K562 (cell line): ENCODE results near the gene SEC14L2. TPM values are rescaled to one million over a fixed set of nuclear protein-coding genes. Genes with fewer than 3 reads are reported as not detected.
A peak's percentile ranks its signal among the peaks of the same experiment; 100 is the strongest.

ENCODE experiments used
- CBFB ChIP-seq: sonication (generic); formaldehyde crosslinking; IDR thresholded peaks from 2 replicates; pipeline ENCODE4 v1.4.0; 2020; ENCODE audit warnings: mild to moderate bottlenecking, missing genetic modification reagents
- RAD21 ChIP-seq, 2 experiments: fragments of 250-450 bp in 1 of 2; fragments of 450-650 bp in 1 of 2; sonication (Bioruptor Pico) in 1 of 2; formaldehyde crosslinking in 1 of 2; IDR thresholded peaks in 1 of 2; conservative IDR thresholded peaks in 1 of 2; 2 replicates each; pipeline versions ENCODE4 v1.4.0 to v1.8.0; 2020 to 2022; ENCODE audit warnings: mild to moderate bottlenecking in 2 of 2, moderate library complexity in 1 of 2
- RBM22 ChIP-seq: fragments of 200-400 bp; formaldehyde crosslinking; IDR thresholded peaks from 2 replicates; pipeline ENCODE4 v1.6.1; 2018; ENCODE audit warnings: low read length, low read depth; ENCODE audit not compliant: poor library complexity, severe bottlenecking
- RFX5 ChIP-seq: IDR thresholded peaks from 2 replicates; pipeline ENCODE4 v1.6.1; 2011; ENCODE audit warnings: low read depth, mild to moderate bottlenecking, improper control_type of control experiment, low read length
- SMARCB1 ChIP-seq: IDR thresholded peaks from 2 replicates; pipeline ENCODE4 v1.6.1; 2011; ENCODE audit warnings: improper control_type of control experiment, low read depth; ENCODE audit not compliant: insufficient read length
- ZBTB7A ChIP-seq: IDR thresholded peaks from 2 replicates; pipeline ENCODE4 v1.6.1; 2011; ENCODE audit warnings: low read depth, mild to moderate bottlenecking, low read length, moderate library complexity, borderline replicate concordance; ENCODE audit not compliant: control insufficient read depth
- ZFP36 ChIP-seq: fragments of 150-350 bp; IDR thresholded peaks from 2 replicates; pipeline ENCODE4 v1.6.1; 2018; ENCODE audit warnings: low read length, low read depth; ENCODE audit not compliant: partially characterized antibody
- ZNF316 ChIP-seq: fragments of 450-650 bp; IDR thresholded peaks from 2 replicates; pipeline ENCODE4 v1.6.1; 2016
- ZNF347 ChIP-seq: fragments of 450-650 bp; formaldehyde crosslinking; IDR thresholded peaks from 2 replicates; pipeline ENCODE4 v1.4.0; 2020; ENCODE audit warnings: low read depth, mild to moderate bottlenecking, moderate library complexity
- ZNF408 ChIP-seq: fragments of 250-450 bp; sonication (Bioruptor Pico); IDR thresholded peaks from 2 replicates; pipeline ENCODE4 v1.4.0; 2020; ENCODE audit warnings: low read depth, mild to moderate bottlenecking, moderate library complexity
- polyA plus RNA-seq, 8 experiments: library from polyadenylated mRNA; depleted of rRNA in 4 of 8; stranded (reverse) in 5 of 8; unstranded in 3 of 8; fragments of >200 nt; fragmentation: Nextera tagmentation in 2 of 8; fragmentation: Illumina TruSeq in 1 of 8; extraction: Ambion mirVana in 2 of 8; extraction: Trizol in 1 of 8; gene quantifications; 2 replicates each; pipeline versions ENCODE4 v1.2.1 to v1.2.3, GENCODE V29; 2011 to 2014; ENCODE audit warnings: inconsistent platforms in 1 of 8, missing spikeins in 1 of 8
- total RNA-seq, 7 experiments: library from RNA; depleted of rRNA in 6 of 7; stranded (reverse); fragments of >200 nt in 6 of 7; fragmentation: Illumina TruSeq in 2 of 7; extraction: Trizol in 2 of 7; gene quantifications; 2 replicates each; pipeline versions ENCODE4 v1.2.1 to v1.2.3, GENCODE V29; 2011 to 2021; ENCODE audit warnings: low replicate concordance in 1 of 7
- TF ChIP-seq, protein P1 (sequence below), 3 experiments: fragments of 200-800 bp in 1 of 3; fragments of 250-450 bp in 1 of 3; fragments of 450-650 bp in 1 of 3; sonication (Bioruptor Pico) in 1 of 3; sonication (Bioruptor generic) in 1 of 3; formaldehyde crosslinking in 1 of 3; IDR thresholded peaks; 2 replicates each; pipeline versions ENCODE4 v1.6.1 to v1.8.0; 2016 to 2022; ENCODE audit warnings: mild to moderate bottlenecking in 2 of 3, missing genetic modification characterization in 2 of 3, missing compliant biosample characterization in 1 of 3, moderate library complexity in 1 of 3
- TF ChIP-seq, protein P2 (sequence below): sonication (generic); formaldehyde crosslinking; IDR thresholded peaks from 2 replicates; pipeline ENCODE4 v1.9.0; 2022; ENCODE audit warnings: mild to moderate bottlenecking, missing genetic modification reagents
- TF ChIP-seq, protein P3 (sequence below): fragments of 450-650 bp; IDR thresholded peaks from 2 replicates; pipeline ENCODE4 v1.6.1; 2016; ENCODE audit warnings: borderline replicate concordance
- TF ChIP-seq, protein P4 (sequence below): fragments of 250-450 bp; sonication (Bioruptor Pico); IDR thresholded peaks from 2 replicates; pipeline ENCODE4 v1.5.1; 2021; ENCODE audit warnings: mild to moderate bottlenecking

Gene SEC14L2
- total and polyA plus RNA-seq, 9 of the 15 experiments (the other 6 are each of a cell fraction or from before 2014, with no cell fraction given): 0.03 to 0.17 (median 0.10) TPM

DNA sequence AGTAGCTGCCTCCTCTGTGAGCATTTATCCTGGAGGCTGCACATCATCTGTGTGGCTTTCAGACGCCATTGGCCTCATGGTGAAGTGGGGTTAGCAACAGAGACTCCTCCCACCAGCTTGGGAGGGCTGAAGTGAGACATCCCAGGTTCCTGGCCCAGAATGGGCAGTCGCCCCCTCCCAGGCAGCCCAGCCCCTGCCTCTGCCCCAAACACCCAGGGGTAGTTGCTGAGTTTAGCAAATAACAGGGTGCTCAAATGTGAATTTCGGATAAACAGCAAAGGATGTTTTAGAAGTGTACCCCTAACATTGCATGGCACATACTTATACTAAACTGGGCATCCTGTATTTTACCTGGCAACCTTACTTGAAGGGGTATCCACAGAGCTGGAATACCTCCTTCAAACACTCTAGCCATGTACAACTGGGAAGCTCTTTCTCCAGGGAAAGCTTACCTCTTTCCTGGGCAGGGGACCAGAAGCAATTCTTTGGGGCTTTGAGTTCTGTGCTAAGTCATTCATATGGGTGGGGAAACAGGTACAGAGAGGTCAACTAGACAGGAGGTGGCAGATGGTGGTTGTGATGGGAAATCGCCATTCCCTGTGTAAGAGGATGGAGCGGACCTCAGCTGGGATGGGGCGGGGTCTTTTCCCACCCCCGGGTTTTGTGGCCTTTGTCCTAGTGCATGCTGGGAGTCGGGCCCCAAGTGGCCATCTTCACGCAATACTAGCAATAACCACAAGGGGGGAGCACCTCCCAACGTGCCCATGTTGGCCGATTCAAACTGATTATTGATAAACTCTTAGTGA lies 48.0 kb downstream of the SEC14L2 start (continued):
- TF ChIP-seq, protein P1, sequence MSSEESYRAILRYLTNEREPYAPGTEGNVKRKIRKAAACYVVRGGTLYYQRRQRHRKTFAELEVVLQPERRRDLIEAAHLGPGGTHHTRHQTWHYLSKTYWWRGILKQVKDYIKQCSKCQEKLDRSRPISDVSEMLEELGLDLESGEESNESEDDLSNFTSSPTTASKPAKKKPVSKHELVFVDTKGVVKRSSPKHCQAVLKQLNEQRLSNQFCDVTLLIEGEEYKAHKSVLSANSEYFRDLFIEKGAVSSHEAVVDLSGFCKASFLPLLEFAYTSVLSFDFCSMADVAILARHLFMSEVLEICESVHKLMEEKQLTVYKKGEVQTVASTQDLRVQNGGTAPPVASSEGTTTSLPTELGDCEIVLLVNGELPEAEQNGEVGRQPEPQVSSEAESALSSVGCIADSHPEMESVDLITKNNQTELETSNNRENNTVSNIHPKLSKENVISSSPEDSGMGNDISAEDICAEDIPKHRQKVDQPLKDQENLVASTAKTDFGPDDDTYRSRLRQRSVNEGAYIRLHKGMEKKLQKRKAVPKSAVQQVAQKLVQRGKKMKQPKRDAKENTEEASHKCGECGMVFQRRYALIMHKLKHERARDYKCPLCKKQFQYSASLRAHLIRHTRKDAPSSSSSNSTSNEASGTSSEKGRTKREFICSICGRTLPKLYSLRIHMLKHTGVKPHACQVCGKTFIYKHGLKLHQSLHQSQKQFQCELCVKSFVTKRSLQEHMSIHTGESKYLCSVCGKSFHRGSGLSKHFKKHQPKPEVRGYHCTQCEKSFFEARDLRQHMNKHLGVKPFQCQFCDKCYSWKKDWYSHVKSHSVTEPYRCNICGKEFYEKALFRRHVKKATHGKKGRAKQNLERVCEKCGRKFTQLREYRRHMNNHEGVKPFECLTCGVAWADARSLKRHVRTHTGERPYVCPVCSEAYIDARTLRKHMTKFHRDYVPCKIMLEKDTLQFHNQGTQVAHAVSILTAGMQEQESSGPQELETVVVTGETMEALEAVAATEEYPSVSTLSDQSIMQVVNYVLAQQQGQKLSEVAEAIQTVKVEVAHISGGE (CRISPR knock-in tag; IDR thresholded peaks at IDR 0.05): no peak
- TF ChIP-seq RAD21 (CRISPR knock-in tag; conservative IDR thresholded peaks at IDR 0.05 in 1 of 2, IDR thresholded peaks at IDR 0.05 in 1 of 2) (peak; percentile 40 to 72), ZNF347 (CRISPR knock-in tag) (no peak), ZFP36 (peak; percentile 24), ZBTB7A (peak; percentile 90), RBM22 (no peak), CBFB (CRISPR knock-in tag) (no peak), ZNF408 (CRISPR knock-in tag) (no peak), ZNF316 (peak; percentile 29; the same call in 1 of the 2 replicates), RFX5 (no peak), SMARCB1 (no peak)
- TF ChIP-seq, protein P2, sequence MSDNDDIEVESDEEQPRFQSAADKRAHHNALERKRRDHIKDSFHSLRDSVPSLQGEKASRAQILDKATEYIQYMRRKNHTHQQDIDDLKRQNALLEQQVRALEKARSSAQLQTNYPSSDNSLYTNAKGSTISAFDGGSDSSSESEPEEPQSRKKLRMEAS (CRISPR knock-in tag): no peak
- TF ChIP-seq, protein P3, sequence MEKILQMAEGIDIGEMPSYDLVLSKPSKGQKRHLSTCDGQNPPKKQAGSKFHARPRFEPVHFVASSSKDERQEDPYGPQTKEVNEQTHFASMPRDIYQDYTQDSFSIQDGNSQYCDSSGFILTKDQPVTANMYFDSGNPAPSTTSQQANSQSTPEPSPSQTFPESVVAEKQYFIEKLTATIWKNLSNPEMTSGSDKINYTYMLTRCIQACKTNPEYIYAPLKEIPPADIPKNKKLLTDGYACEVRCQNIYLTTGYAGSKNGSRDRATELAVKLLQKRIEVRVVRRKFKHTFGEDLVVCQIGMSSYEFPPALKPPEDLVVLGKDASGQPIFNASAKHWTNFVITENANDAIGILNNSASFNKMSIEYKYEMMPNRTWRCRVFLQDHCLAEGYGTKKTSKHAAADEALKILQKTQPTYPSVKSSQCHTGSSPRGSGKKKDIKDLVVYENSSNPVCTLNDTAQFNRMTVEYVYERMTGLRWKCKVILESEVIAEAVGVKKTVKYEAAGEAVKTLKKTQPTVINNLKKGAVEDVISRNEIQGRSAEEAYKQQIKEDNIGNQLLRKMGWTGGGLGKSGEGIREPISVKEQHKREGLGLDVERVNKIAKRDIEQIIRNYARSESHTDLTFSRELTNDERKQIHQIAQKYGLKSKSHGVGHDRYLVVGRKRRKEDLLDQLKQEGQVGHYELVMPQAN: no peak
- TF ChIP-seq, protein P4, sequence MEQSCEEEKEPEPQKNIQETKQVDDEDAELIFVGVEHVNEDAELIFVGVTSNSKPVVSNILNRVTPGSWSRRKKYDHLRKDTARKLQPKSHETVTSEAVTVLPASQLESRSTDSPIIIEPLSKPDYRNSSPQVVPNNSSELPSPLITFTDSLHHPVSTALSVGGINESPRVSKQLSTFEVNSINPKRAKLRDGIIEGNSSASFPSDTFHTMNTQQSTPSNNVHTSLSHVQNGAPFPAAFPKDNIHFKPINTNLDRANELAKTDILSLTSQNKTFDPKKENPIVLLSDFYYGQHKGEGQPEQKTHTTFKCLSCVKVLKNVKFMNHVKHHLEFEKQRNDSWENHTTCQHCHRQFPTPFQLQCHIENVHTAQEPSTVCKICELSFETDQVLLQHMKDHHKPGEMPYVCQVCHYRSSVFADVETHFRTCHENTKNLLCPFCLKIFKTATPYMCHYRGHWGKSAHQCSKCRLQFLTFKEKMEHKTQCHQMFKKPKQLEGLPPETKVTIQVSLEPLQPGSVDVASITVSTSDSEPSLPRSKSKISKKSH (CRISPR knock-in tag): no peak
